OCI-LY7 (cell line): ENCODE measurements around the gene BTRC. TPM values are rescaled to one million over a fixed set of nuclear protein-coding genes. Genes with fewer than 3 reads are reported as not detected.

ENCODE experiments used
- BruUV-seq: library from RNA; stranded (reverse); fragments of 400-500 nt; replicated peaks from 2 replicates; lab custom pipeline; 2021; lab: Mats Ljungman, UMichigan
- CTCF ChIA-PET: fragments of 300-600 bp; sonication (Branson Sonifier 250); formaldehyde crosslinking; loops from one replicate; lab custom pipeline; 2022; ENCODE audit warnings: antibody characterized with exemption; ENCODE audit not compliant: unreplicated experiment; lab: Charles Lee
- POLR2A ChIA-PET: fragments of 300-600 bp; sonication (Branson Sonifier 250); formaldehyde crosslinking; loops from one replicate; lab custom pipeline; 2022; ENCODE audit warnings: antibody characterized with exemption; lab: Charles Lee
- DNase-seq: peaks from one replicate; pipeline ENCODE4 v3.0.0-alpha.2; 2015; ENCODE audit warnings: low spot score
- H2AFZ ChIP-seq: fragments of 200-600 bp; sonication (generic), shearing (Covaris generic); 2 replicates; pipeline ENCODE4 v1.6.1; 2014; ENCODE audit warnings: mild to moderate bottlenecking, antibody characterized with exemption, low read length, moderate library complexity
- H3K27ac ChIP-seq: fragments of 200-600 bp; sonication (generic); 2 replicates; pipeline ENCODE4 v1.5.1; 2014; ENCODE audit warnings: mixed run types, low read depth, mild to moderate bottlenecking, moderate library complexity, low read length, inconsistent platforms; ENCODE audit not compliant: poor library complexity, severe bottlenecking
- H3K36me3 ChIP-seq: fragments of 200-600 bp; sonication (generic); 2 replicates; pipeline ENCODE4 v1.6.1; 2014; ENCODE audit warnings: mild to moderate bottlenecking, antibody characterized with exemption, low read length, moderate library complexity, mixed read lengths; ENCODE audit not compliant: insufficient read depth
- H3K4me1 ChIP-seq: fragments of 200-600 bp; sonication (generic); 2 replicates; pipeline ENCODE4 v1.5.1; 2014; ENCODE audit warnings: mild to moderate bottlenecking, low read length; ENCODE audit not compliant: insufficient read depth, poor library complexity, severe bottlenecking
- H3K4me2 ChIP-seq: fragments of 200-600 bp; sonication (generic); 2 replicates; pipeline ENCODE4 v1.6.1; 2014; ENCODE audit warnings: mild to moderate bottlenecking, low read length
- H3K4me3 ChIP-seq: fragments of 200-600 bp; sonication (generic); 2 replicates; pipeline ENCODE4 v1.5.1; 2014; ENCODE audit warnings: mild to moderate bottlenecking, low read depth, low read length; ENCODE audit not compliant: poor library complexity, severe bottlenecking
- H3K79me2 ChIP-seq: fragments of 200-600 bp; sonication (generic); 2 replicates; pipeline ENCODE4 v1.6.1; 2016; ENCODE audit warnings: low read depth, mild to moderate bottlenecking, low read length, moderate library complexity, mixed read lengths; ENCODE audit not compliant: insufficient read depth
- H3K9me2 ChIP-seq: fragments of 200-600 bp; sonication (generic); 2 replicates; pipeline ENCODE4 v1.6.1; 2016; ENCODE audit warnings: mild to moderate bottlenecking, low read length, mixed read lengths; ENCODE audit not compliant: insufficient read depth
- H3K9me3 ChIP-seq: fragments of 200-600 bp; sonication (generic); 2 replicates; pipeline ENCODE4 v1.6.1; 2014; ENCODE audit warnings: mild to moderate bottlenecking, mixed run types, low read length, mixed read lengths
- H4K20me1 ChIP-seq: fragments of 200-600 bp; sonication (generic); 2 replicates; pipeline ENCODE4 v1.6.1; 2014; ENCODE audit warnings: mild to moderate bottlenecking, antibody characterized with exemption, low read length, moderate library complexity, mixed read lengths; ENCODE audit not compliant: insufficient read depth
- CTCF ChIP-seq: fragments of 200-600 bp; sonication (generic); conservative IDR thresholded peaks from 2 replicates; pipeline ENCODE4 v1.5.1; 2014; ENCODE audit warnings: mild to moderate bottlenecking, antibody characterized with exemption, low read length, moderate library complexity, mixed read lengths
- EZH2phosphoT487 ChIP-seq: fragments of 200-600 bp; sonication (generic); IDR thresholded peaks from 2 replicates; pipeline ENCODE4 v1.6.1; 2018; ENCODE audit warnings: low read depth, borderline replicate concordance, mild to moderate bottlenecking, mixed run types, antibody characterized with exemption, low read length, moderate library complexity, mixed read lengths
- intact Hi-C: fragments of 100-400 bp; cut with micrococcal nuclease; formaldehyde crosslinking; loops from one replicate; pipeline ENCODE4 v1.10.0; 2022; ENCODE audit not compliant: unreplicated experiment
- total RNA-seq, 2 experiments: library from RNA; depleted of rRNA in 1 of 2; stranded (reverse); fragments of >200 nt in 1 of 2; shearing (Covaris generic) in 1 of 2; gene quantifications; 2 replicates each; pipeline ENCODE4 v1.2.3, GENCODE V29; 2014 to 2022

Gene BTRC
- total RNA-seq, 2 experiments from 2014 or later, result 6.1 to 17.8 TPM

GRCh38 chr10:101569622-101570427 lies 215.9 kb downstream of the BTRC start:
- intact Hi-C loops, result loop anchor here (1.0 kb wide), 3 partner anchors 128 to 356 kb away; no protein-coding TSS in a partner anchor
- Histone ChIP-seq H2AFZ (peak overlapping the region; percentile 56; the same call in 1 of the 2 replicates), H3K4me1 (peaks cover 20% of the 10 kb centered on the region), H3K79me2 (no peaks in the 10 kb centered on the region), H3K27ac (no peak overlapping the region), H3K9me3 (no peaks in the 10 kb centered on the region), H3K4me3 (peak overlapping the region; percentile 66), H3K4me2 (peak overlapping the region; percentile 91), H3K9me2 (no peaks in the 10 kb centered on the region), H3K36me3 (no peaks in the 10 kb centered on the region), H4K20me1 (no peaks in the 10 kb centered on the region)
- peak; percentile 76 for DNase-seq
- TF ChIP-seq CTCF, result peak; percentile 81
- TF ChIP-seq EZH2phosphoT487, result no peak
- POLR2A ChIA-PET, result interaction anchor here (1.2 kb wide), 1 partner anchor 14 kb away, joined by 3 read pairs; no protein-coding TSS in a partner anchor
- BruUV-seq, result no TSS peak
- CTCF ChIA-PET, result interaction anchor here (0.5 to 1.2 kb wide), 4 partner anchors 10 to 320 kb away, joined by 3 to 9 read pairs (median 4); partner anchors contain the start of genes DPCD and POLL

- ChIA-PET POLR2A (interaction anchor here (0.7 to 1.3 kb wide), 3 partner anchors 10 to 104 kb away, joined by 3 to 4 read pairs (median 3); no protein-coding TSS in a partner anchor), CTCF (interaction anchor here (0.5 to 1.2 kb wide), 5 partner anchors 10 to 357 kb away, joined by 3 to 9 read pairs (median 3); no protein-coding TSS in a partner anchor)
- DNase-seq, result no peak
- TF ChIP-seq EZH2phosphoT487 (no peak), CTCF (peak; percentile 25; the same call in 1 of the 2 replicates)
- Histone ChIP-seq H3K4me2 (peak overlapping the region; percentile 91), H3K27ac (no peak overlapping the region), H3K9me3 (no peaks in the 10 kb centered on the region), H3K79me2 (no peaks in the 10 kb centered on the region), H3K36me3 (no peaks in the 10 kb centered on the region), H3K4me1 (peaks cover 20% of the 10 kb centered on the region), H2AFZ (peak overlapping the region; percentile 56), H4K20me1 (no peaks in the 10 kb centered on the region), H3K4me3 (peak overlapping the region; percentile 66), H3K9me2 (no peaks in the 10 kb centered on the region)
- no TSS peak for BruUV-seq
- intact Hi-C loops, result loop anchor here (1.0 kb wide), 3 partner anchors 128 to 356 kb away; no protein-coding TSS in a partner anchor
Observed at GRCh38 chr10:101570428-101571270, 216.7 kb downstream of the BTRC start.
